Hepatocyte (in vitro differentiated cells): ENCODE measurements around the gene FAM114A2. TPM values are rescaled to one million over a fixed set of nuclear protein-coding genes. Genes with fewer than 3 reads are reported as not detected.
"Not testable (repeated sequence)": the region's sequence is repeated elsewhere in the genome, so short reads cannot be mapped to it uniquely, and the experiment has no call there.

Experiments
- DNase-seq: peaks from one replicate; pipeline ENCODE4 v3.0.0-alpha.2; 2016; ENCODE audit warnings: low spot score
- H2AFZ ChIP-seq: fragments of 200-600 bp; sonication (generic); 2 replicates; pipeline ENCODE4 v1.6.0; 2016; ENCODE audit warnings: antibody characterized with exemption, mild to moderate bottlenecking
- H3K27ac ChIP-seq: fragments of 200-600 bp; sonication (generic); 2 replicates; pipeline ENCODE4 v1.5.1; 2016; ENCODE audit warnings: mild to moderate bottlenecking
- H3K27me3 ChIP-seq: fragments of 200-600 bp; sonication (generic); 2 replicates; pipeline ENCODE4 v1.6.1; 2016
- H3K36me3 ChIP-seq: fragments of 200-600 bp; sonication (generic); replicated peaks from 2 replicates; pipeline ENCODE4 v1.5.1; 2016; ENCODE audit warnings: low read depth; ENCODE audit not compliant: insufficient read depth
- H3K4me1 ChIP-seq: fragments of 200-600 bp; sonication (generic); 2 replicates; pipeline ENCODE4 v1.5.1; 2016; ENCODE audit warnings: mild to moderate bottlenecking, moderate library complexity; ENCODE audit not compliant: insufficient read depth
- H3K4me2 ChIP-seq: fragments of 200-600 bp; sonication (generic); 2 replicates; pipeline ENCODE4 v1.6.0; 2016
- H3K4me3 ChIP-seq: fragments of 200-600 bp; sonication (generic); 2 replicates; pipeline ENCODE4 v1.5.1; 2016; ENCODE audit warnings: mild to moderate bottlenecking
- H3K79me2 ChIP-seq: fragments of 200-600 bp; sonication (generic); 2 replicates; pipeline ENCODE4 v1.6.0; 2017; ENCODE audit warnings: mild to moderate bottlenecking
- H3K9me2 ChIP-seq: fragments of 200-600 bp; sonication (generic); replicated peaks from 2 replicates; pipeline ENCODE4 v1.6.0; 2017; ENCODE audit warnings: mild to moderate bottlenecking; ENCODE audit not compliant: insufficient read depth
- H3K9me3 ChIP-seq: fragments of 200-600 bp; sonication (generic); 2 replicates; pipeline ENCODE4 v1.5.1; 2016; ENCODE audit warnings: low read depth, mild to moderate bottlenecking
- H4K20me1 ChIP-seq: fragments of 200-600 bp; sonication (generic); 2 replicates; pipeline ENCODE4 v1.6.0; 2016; ENCODE audit warnings: mild to moderate bottlenecking; ENCODE audit not compliant: insufficient read depth, poor library complexity, severe bottlenecking
- EZH2 ChIP-seq: fragments of 200-600 bp; sonication (generic); IDR thresholded peaks from 2 replicates; pipeline ENCODE4 v1.6.1; 2016; ENCODE audit warnings: antibody characterized with exemption, mild to moderate bottlenecking, borderline replicate concordance
- EZH2phosphoT487 ChIP-seq: fragments of 200-600 bp; sonication (generic); IDR thresholded peaks from one replicate; pipeline ENCODE4 v1.6.1; 2018; ENCODE audit warnings: antibody characterized with exemption, mild to moderate bottlenecking, low read depth, moderate library complexity; ENCODE audit not compliant: unreplicated experiment, severe bottlenecking
- WGBS: methylation state at CpG from one replicate; pipeline ENCODE4 v1.1.6; 2016; ENCODE audit warnings: low lambda C conversion rate; ENCODE audit errors: missing lambda C conversion rate; 5-methylcytosine and 5-hydroxymethylcytosine counted together
- polyA plus RNA-seq: library from polyadenylated mRNA; unstranded; fragments of >200 nt; fragmentation: Nextera tagmentation; extraction: Ambion mirVana; gene quantifications from 2 replicates; pipeline ENCODE4 v1.2.1, GENCODE V29; 2016
- total RNA-seq: library from RNA; depleted of rRNA; stranded (reverse); fragments of >200 nt; gene quantifications from 2 replicates; pipeline ENCODE4 v1.2.3, GENCODE V29; 2014
- TF ChIP-seq, protein P1 (sequence below): fragments of 200-600 bp; sonication (generic); IDR thresholded peaks from 2 replicates; pipeline ENCODE4 v1.5.1; 2016; ENCODE audit warnings: antibody characterized with exemption, mild to moderate bottlenecking; ENCODE audit not compliant: poor library complexity

FAM114A2 gene
- total and polyA plus RNA-seq, 2 experiments from 2014 or later, result 12.0 to 22.8 TPM

DNA sequence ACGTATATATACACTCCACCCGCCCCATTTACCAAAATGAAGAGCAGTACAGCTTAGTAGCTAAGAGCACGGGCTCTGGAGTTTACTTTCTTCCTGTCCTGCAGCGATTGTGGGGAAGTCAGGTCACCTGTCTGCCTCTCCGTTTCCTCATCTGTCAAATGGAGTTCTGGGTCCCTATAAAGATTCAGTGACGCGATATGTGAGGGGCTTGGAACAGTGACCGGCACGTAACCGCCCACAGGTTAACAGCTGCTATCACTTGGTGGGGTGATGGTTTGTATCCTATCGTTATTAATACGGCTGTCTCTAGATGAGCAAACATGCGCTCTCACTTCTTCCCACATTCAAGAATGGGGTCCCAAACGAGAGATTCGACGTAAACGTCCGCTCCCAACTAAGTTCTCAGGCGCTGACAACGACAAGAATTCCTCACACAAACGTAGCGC is 426 bp downstream of the FAM114A2 start:
- Histone ChIP-seq H3K79me2 (peaks cover 59% of the 10 kb centered on the region), H4K20me1 (no peaks in the 10 kb centered on the region), H3K36me3 (no peaks in the 10 kb centered on the region), H2AFZ (peak overlapping the region; percentile 91), H3K4me2 (peak overlapping the region; percentile 89), H3K4me1 (peaks cover 14% of the 10 kb centered on the region), H3K9me2 (no peaks in the 10 kb centered on the region), H3K9me3 (no peaks in the 10 kb centered on the region), H3K4me3 (peak overlapping the region; percentile 94), H3K27ac (peak overlapping the region; percentile 89), H3K27me3 (no peaks in the 10 kb centered on the region)
- WGBS, result 3% methylated on average over 22 of the region's 22 CpGs
- DNase-seq, result peak; percentile 43
- TF ChIP-seq, protein P1, sequence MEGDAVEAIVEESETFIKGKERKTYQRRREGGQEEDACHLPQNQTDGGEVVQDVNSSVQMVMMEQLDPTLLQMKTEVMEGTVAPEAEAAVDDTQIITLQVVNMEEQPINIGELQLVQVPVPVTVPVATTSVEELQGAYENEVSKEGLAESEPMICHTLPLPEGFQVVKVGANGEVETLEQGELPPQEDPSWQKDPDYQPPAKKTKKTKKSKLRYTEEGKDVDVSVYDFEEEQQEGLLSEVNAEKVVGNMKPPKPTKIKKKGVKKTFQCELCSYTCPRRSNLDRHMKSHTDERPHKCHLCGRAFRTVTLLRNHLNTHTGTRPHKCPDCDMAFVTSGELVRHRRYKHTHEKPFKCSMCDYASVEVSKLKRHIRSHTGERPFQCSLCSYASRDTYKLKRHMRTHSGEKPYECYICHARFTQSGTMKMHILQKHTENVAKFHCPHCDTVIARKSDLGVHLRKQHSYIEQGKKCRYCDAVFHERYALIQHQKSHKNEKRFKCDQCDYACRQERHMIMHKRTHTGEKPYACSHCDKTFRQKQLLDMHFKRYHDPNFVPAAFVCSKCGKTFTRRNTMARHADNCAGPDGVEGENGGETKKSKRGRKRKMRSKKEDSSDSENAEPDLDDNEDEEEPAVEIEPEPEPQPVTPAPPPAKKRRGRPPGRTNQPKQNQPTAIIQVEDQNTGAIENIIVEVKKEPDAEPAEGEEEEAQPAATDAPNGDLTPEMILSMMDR, result no peak
- no peak for TF ChIP-seq EZH2
- no peak for TF ChIP-seq EZH2phosphoT487

DNA sequence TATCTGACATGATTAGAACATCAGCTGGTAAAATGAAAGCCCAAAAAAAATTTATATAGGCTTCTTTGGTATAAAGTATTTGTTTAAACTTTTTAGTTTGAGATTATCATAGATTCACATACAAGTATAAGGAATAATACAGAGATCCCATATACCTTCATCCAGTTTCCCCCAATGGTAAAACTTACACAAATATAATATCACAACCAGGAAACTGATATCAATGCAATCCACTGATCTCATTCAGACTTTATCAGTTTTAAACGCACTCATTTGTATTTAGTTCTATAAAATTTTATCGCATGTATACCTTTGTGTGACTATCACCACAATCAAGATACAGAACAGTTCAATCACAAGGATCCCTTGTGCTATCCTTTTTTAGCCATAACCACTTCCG is 3.8 kb downstream of the FAM114A2 start:
- Histone ChIP-seq H3K4me3 (no peak overlapping the region), H4K20me1 (no peaks in the 10 kb centered on the region), H3K27ac (no peak overlapping the region), H3K9me3 (no peaks in the 10 kb centered on the region), H3K9me2 (no peaks in the 10 kb centered on the region), H3K27me3 (no peaks in the 10 kb centered on the region), H2AFZ (no peak overlapping the region), H3K4me1 (peaks cover 11% of the 10 kb centered on the region), H3K79me2 (peaks cover 33% of the 10 kb centered on the region), H3K36me3 (no peaks in the 10 kb centered on the region), H3K4me2 (no peak overlapping the region)
- DNase-seq, result no peak
- TF ChIP-seq, protein P1, result no peak
- no peak for TF ChIP-seq EZH2phosphoT487
- TF ChIP-seq EZH2, result no peak
- 96% methylated on average over 3 of the region's 3 CpGs for WGBS

DNA sequence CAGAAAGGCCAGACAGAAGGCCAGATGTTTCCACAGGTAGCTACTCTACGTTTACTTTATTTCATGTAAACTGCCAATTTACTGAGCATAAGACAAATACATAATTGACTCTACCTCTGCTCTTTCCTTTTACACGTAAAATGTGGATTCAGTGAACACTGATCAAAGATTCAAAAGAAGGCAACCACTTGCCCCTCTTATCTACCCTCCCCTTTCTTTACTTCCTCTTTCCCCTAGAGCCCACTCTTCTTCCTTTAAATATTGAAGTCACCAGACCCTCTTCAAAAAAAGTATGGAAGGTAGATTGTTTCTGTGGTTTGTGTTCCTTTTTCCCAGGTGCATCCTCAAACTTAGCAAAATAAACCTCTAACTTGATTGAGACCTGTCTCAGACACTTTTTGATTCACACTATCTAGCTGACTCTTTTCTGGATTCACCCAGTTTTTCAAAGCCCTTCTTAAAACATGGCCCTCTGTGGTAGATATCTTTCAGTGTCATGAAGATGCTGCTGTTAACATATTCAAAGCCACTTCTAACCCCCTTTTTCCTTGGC is 6.7 kb downstream of the FAM114A2 start:
- peaks cover 13% of the 10 kb centered on the region for H3K79me2 ChIP-seq
- H3K27ac ChIP-seq, result no peak overlapping the region
- H3K4me3 ChIP-seq, result no peak overlapping the region
- H2AFZ ChIP-seq, result no peak overlapping the region
- no peak for DNase-seq
- 91% methylated on average over 2 of the region's 2 CpGs for WGBS
- no peaks in the 10 kb centered on the region for H4K20me1 ChIP-seq
- no peaks in the 10 kb centered on the region for H3K9me2 ChIP-seq
- H3K27me3 ChIP-seq, result no peaks in the 10 kb centered on the region
- no peaks in the 10 kb centered on the region for H3K9me3 ChIP-seq
- no peaks in the 10 kb centered on the region for H3K4me1 ChIP-seq
- no peak overlapping the region for H3K4me2 ChIP-seq
- TF ChIP-seq EZH2phosphoT487 (no peak), EZH2 (no peak)
- TF ChIP-seq, protein P1, result no peak
- H3K36me3 ChIP-seq, result no peaks in the 10 kb centered on the region

DNA sequence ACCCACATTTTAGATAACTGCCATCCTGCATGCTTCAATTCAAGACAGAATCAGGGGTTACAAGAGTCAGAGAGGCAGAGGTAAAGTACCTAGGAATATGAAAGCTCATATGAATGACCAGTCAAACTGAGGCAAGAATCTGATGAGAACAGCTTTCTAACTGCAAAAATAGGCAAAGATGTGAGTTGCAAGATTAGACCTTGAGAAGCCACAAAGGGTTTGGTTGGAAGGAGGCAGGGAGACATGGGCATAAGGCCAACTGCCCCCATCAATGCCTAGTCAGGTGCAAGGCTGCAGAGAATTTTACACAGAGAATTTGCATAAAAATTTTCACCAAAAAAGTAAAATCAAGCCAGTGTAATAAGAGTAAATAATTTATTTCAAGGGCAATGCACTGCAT is 12.8 kb downstream of the FAM114A2 start:
- Histone ChIP-seq H3K4me1 (no peaks in the 10 kb centered on the region), H3K27ac (no peak overlapping the region), H4K20me1 (no peaks in the 10 kb centered on the region), H2AFZ (no peak overlapping the region), H3K4me2 (no peak overlapping the region), H3K4me3 (no peak overlapping the region), H3K79me2 (no peaks in the 10 kb centered on the region), H3K27me3 (no peaks in the 10 kb centered on the region), H3K9me3 (no peaks in the 10 kb centered on the region), H3K9me2 (no peaks in the 10 kb centered on the region), H3K36me3 (no peaks in the 10 kb centered on the region)
- DNase-seq, result no peak
- TF ChIP-seq EZH2phosphoT487 (no peak), EZH2 (no peak)
- TF ChIP-seq, protein P1, result no peak

DNA sequence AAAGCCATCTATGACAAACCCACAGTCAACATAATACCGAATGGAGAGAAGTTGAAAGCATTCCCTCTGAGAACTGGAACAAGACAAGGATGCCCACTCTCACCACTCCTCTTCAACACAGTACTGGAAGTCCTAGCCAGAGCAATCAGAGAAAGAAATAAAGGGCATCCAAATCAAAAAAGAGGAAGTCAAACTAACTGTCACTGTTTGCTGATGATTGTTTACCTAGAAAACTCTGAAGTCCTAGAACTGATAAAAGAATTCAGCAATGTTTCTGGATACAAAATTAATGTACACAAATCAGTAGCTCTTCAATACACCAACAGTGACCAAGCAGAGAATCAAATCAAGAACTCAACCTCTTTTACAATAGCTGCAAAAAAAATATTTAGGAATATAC is 19.8 kb downstream of the FAM114A2 start:
- H3K36me3 ChIP-seq, H3K9me2 ChIP-seq, H2AFZ ChIP-seq, H3K4me3 ChIP-seq, H3K9me3 ChIP-seq, H3K27me3 ChIP-seq, H3K27ac ChIP-seq, DNase-seq, H3K79me2 ChIP-seq, H3K4me2 ChIP-seq, H4K20me1 ChIP-seq, H3K4me1 ChIP-seq: not testable (repeated sequence)
- WGBS, result 100% methylated on average over 1 of the region's 1 CpG
